Activated CD4-positive, alpha-beta memory T cell treated with anti-CD3 and anti-CD28 coated beads, Interleukin-2, amount 10 ng/mL, durations not matched to agents 7 days and 5 days (primary cell): ENCODE results near the gene TRNP1. TPM values are rescaled to one million over a fixed set of nuclear protein-coding genes. Genes with fewer than 3 reads are reported as not detected.

Source experiments
- CTCF ChIA-PET: fragments of 350-600 bp; sonication (Branson Sonifier 250); formaldehyde crosslinking; loops from one replicate; lab custom pipeline; 2021; ENCODE audit warnings: antibody characterized with exemption, inconsistent platforms; lab: Charles Lee
- POLR2A ChIA-PET: fragments of 350-600 bp; sonication (Branson Sonifier 250); formaldehyde crosslinking; loops from one replicate; lab custom pipeline; 2021; ENCODE audit warnings: antibody characterized with exemption; lab: Charles Lee
- DNase-seq: peaks from one replicate; pipeline ENCODE4 v3.0.0-alpha.2; 2020
- H3K27ac Mint-ChIP-seq: one replicate; pipeline ENCODE4 v1.8.0; 2021; ENCODE audit warnings: mild to moderate bottlenecking, mixed read lengths
- H3K27me3 Mint-ChIP-seq: one replicate; pipeline ENCODE4 v1.8.0; 2021; ENCODE audit warnings: mixed read lengths
- H3K36me3 Mint-ChIP-seq: one replicate; pipeline ENCODE4 v1.8.0; 2021; ENCODE audit warnings: low read depth, mixed read lengths
- H3K4me1 Mint-ChIP-seq: one replicate; pipeline ENCODE4 v1.8.0; 2021; ENCODE audit warnings: mixed read lengths
- H3K4me3 Mint-ChIP-seq: one replicate; pipeline ENCODE4 v1.8.0; 2021; ENCODE audit warnings: mild to moderate bottlenecking, mixed read lengths
- H3K9me3 Mint-ChIP-seq: one replicate; pipeline ENCODE4 v1.8.0; 2021; ENCODE audit warnings: mixed read lengths
- total RNA-seq, 2 experiments: library from RNA; stranded (reverse); gene quantifications; one replicate each; pipeline ENCODE4 v1.2.3, GENCODE V29; 2021

TRNP1 gene
- total RNA-seq, 2 experiments from 2014 or later, result not detected

DNA sequence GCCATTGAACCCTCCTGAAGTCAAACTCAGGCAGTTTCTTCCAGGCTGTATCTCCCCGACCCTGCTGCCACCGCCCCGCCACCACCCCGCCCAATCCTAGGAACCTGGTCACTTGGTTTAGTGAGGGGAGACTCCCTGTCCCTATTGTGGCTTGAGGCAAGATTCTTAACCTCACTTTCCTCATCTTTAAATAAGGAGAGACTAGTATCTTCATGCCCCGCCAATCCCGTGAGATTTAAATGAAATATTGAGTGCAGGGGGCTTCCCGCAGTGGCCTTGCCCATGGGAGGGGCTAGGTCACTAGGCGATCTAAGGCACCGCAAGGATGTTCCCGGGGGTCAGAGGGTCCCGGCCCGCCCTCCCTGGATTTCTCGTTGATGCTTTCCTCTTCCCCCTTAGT, 34.2 kb upstream of the TRNP1 start:
- no peak for DNase-seq
- CTCF ChIA-PET, result no interaction called here
- peaks cover 4% of the 10 kb centered on the region for H3K9me3 Mint-ChIP-seq
- H3K4me1 Mint-ChIP-seq, result peaks cover 8% of the 10 kb centered on the region
- no peaks in the 10 kb centered on the region for H3K36me3 Mint-ChIP-seq
- POLR2A ChIA-PET, result interaction anchor here (1.4 kb wide), 1 partner anchor 14 kb away, joined by 3 read pairs; no protein-coding TSS in a partner anchor
- peak overlapping the region; percentile 4 for H3K4me3 Mint-ChIP-seq
- H3K27ac Mint-ChIP-seq, result no peak overlapping the region
- H3K27me3 Mint-ChIP-seq, result peaks cover 46% of the 10 kb centered on the region

DNA sequence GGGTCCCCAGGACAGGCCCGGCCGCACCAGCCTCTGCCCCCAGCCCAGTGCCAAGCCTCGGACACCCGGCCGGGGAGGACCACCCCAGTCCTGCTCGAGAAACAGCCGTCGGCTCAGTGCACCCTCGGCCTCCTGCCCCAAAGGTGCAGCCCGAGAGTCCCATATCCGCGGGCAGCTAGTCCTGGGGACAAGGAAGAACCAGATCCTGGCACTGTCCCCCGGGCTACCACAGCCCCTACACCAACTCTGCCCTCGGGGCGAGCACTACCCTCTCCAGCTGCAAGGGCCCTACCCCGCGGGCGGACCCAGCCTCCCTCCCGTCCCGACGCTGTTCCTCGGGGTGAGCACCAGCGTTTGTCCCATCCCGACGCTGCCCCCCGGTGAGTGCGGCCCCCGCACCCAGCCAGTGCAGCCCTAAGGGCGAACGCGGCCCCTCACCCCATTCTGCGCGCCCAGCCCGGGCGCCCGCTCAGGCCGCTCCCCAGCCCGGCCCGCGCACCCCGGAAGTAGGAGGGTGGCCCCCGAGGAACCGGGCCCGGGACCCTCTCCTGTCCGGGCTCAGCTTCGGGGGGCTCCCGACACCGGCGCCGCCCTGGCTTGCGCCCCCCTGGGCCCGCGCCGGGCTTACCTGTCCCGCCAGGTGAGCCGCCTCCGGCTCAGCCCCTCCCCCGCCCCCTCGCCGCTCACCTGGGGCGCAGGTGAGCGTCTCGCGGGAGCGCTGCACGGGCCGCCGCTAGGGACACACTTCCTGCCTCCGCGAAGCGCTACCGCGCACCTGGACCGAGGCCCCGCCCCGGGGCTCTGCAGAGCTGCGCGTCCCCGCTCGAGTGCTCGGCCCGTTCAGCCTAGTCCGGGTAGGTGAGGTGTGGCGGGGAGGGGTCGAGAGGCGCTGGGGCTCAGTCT, 33.5 kb upstream of the TRNP1 start, which contains the start of gene KDF1:
KDF1 (minus strand) TSS at position 747 of the 903 bp plus-strand sequence. CDS start 8,088 bp downstream, outside the sequence.
- Mint-ChIP-seq H3K9me3 (peaks cover 4% of the 10 kb centered on the region), H3K4me3 (peak within 1 kb of the TSS; percentile 55), H3K4me1 (peaks cover 8% of the 10 kb centered on the region), H3K27ac (no peak within 1 kb of the TSS), H3K27me3 (peaks cover 50% of the 10 kb centered on the region), H3K36me3 (no peaks in the 10 kb centered on the region)
- DNase-seq, result peak; percentile 29
- CTCF ChIA-PET, result interaction anchor here (0.6 kb wide), 1 partner anchor 91 kb away, joined by 3 read pairs; no protein-coding TSS in a partner anchor
- POLR2A ChIA-PET, result interaction anchor here (0.6 to 1.4 kb wide), 3 partner anchors 14 to 306 kb away, joined by 3 to 4 read pairs (median 3); no protein-coding TSS in a partner anchor

- Mint-ChIP-seq H3K27ac (no peak overlapping the region), H3K27me3 (peaks cover 50% of the 10 kb centered on the region), H3K4me1 (peaks cover 8% of the 10 kb centered on the region), H3K4me3 (peak overlapping the region; percentile 55), H3K9me3 (peaks cover 4% of the 10 kb centered on the region), H3K36me3 (no peaks in the 10 kb centered on the region)
- ChIA-PET POLR2A (interaction anchor here (1.0 kb wide), 1 partner anchor 13 kb away, joined by 3 read pairs; no protein-coding TSS in a partner anchor), CTCF (interaction anchor here (0.6 kb wide), 1 partner anchor 92 kb away, joined by 3 read pairs; no protein-coding TSS in a partner anchor)
- no peak for DNase-seq
These were observed 32.9 kb upstream of the TRNP1 start for GRCh38 chr1:26960625-26960966.

DNA sequence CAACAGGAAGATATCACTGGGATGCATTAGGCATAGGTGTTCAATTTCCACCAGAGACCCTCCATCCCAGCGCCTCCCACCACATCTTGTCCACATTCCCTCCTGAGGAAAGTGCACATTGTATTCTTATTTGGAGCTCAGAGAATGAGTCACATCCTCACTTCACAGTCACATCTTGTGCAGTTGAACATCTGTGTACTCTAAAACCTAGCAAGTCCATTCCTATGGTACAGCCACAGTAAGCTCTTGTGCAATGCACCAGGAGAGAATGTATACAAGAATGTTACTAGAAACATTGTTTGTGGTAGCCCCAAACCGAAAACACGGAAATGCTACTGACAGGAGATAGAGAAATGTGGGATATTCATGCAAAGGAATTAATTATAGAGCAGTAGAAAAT, 31.7 kb upstream of the TRNP1 start:
- POLR2A ChIA-PET, result no interaction called here
- no peak overlapping the region for H3K27ac Mint-ChIP-seq
- DNase-seq, result no peak
- no peak overlapping the region for H3K4me3 Mint-ChIP-seq
- peaks cover 51% of the 10 kb centered on the region for H3K27me3 Mint-ChIP-seq
- CTCF ChIA-PET, result no interaction called here
- peaks cover 8% of the 10 kb centered on the region for H3K4me1 Mint-ChIP-seq
- H3K9me3 Mint-ChIP-seq, result no peaks in the 10 kb centered on the region
- H3K36me3 Mint-ChIP-seq, result no peaks in the 10 kb centered on the region

GRCh38 chr1:26965213-26965612, 28.3 kb upstream of the TRNP1 start:
- H3K27me3 Mint-ChIP-seq, result peaks cover 34% of the 10 kb centered on the region
- POLR2A ChIA-PET, result no interaction called here
- CTCF ChIA-PET, result no interaction called here

GRCh38 chr1:26965628-26966027, 27.9 kb upstream of the TRNP1 start:
- Mint-ChIP-seq H3K36me3 (no peaks in the 10 kb centered on the region), H3K4me1 (peaks cover 3% of the 10 kb centered on the region), H3K27ac (no peak overlapping the region), H3K27me3 (peaks cover 33% of the 10 kb centered on the region), H3K9me3 (no peaks in the 10 kb centered on the region), H3K4me3 (no peak overlapping the region)
- ChIA-PET POLR2A (no interaction called here), CTCF (interaction anchor here (1.6 kb wide), 1 partner anchor 31 kb away, joined by 4 read pairs; no protein-coding TSS in a partner anchor)
- DNase-seq, result no peak

More at GRCh38 chr1:26965213-26965612, 28.3 kb upstream of the TRNP1 start:
- Mint-ChIP-seq H3K4me1 (peaks cover 5% of the 10 kb centered on the region), H3K36me3 (no peaks in the 10 kb centered on the region), H3K9me3 (no peaks in the 10 kb centered on the region), H3K4me3 (no peak overlapping the region), H3K27ac (no peak overlapping the region)
- DNase-seq, result no peak

DNA sequence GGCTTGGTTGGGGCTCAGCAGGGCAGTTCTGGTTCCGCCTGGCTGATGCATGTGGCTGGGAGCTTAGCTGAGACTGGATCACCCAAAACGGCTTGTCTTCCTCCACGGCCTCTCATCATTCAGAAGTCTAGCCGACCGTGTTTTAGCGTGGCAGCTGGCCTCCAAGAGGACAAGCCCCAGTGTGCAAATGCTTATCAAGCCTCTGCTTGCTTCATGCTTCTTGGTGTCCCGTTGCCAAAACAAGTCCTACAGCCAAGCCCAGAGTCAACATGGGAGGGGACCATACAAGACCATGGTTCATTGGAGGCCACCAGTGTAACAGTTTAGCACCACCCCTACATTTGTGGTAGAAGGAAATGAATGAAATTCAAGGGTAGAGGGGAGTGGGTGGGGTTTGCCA, 22.7 kb upstream of the TRNP1 start:
- CTCF ChIA-PET, result no interaction called here

GRCh38 chr1:26971590-26971989, 21.9 kb upstream of the TRNP1 start:
- DNase-seq, result no peak
- no peak overlapping the region for H3K27ac Mint-ChIP-seq
- POLR2A ChIA-PET, result no interaction called here
- CTCF ChIA-PET, result no interaction called here
- no peaks in the 10 kb centered on the region for H3K36me3 Mint-ChIP-seq
- no peaks in the 10 kb centered on the region for H3K9me3 Mint-ChIP-seq
- H3K27me3 Mint-ChIP-seq, result peaks cover 5% of the 10 kb centered on the region
- H3K4me3 Mint-ChIP-seq, result no peak overlapping the region
- peaks cover 7% of the 10 kb centered on the region for H3K4me1 Mint-ChIP-seq

More for the DNA sequence above, 22.7 kb upstream of the TRNP1 start:
- POLR2A ChIA-PET, result no interaction called here
- Mint-ChIP-seq H3K27ac (no peak overlapping the region), H3K27me3 (peaks cover 6% of the 10 kb centered on the region), H3K4me3 (no peak overlapping the region), H3K4me1 (peaks cover 7% of the 10 kb centered on the region), H3K9me3 (no peaks in the 10 kb centered on the region), H3K36me3 (no peaks in the 10 kb centered on the region)
- DNase-seq, result no peak

DNA sequence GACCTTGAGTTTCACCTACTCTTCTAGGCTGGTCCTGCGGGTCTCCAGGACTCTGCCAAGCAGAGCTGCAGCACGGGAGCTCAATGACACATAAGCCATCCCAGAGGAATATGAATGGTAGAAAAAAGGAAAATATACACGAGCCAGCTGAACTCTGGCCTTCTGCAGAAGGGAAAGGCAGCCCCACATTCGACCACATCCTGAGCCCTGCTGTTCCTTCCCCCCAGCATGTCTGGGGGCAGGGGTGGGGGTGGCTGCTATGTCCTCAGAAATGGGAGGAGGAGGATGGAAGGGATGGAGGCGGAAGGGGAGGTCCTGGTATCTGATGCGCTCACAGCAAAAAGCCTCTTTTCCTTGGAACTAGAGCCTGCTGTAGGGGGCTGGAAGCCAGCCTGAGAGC, 21.1 kb upstream of the TRNP1 start:
- Mint-ChIP-seq H3K4me3 (no peak overlapping the region), H3K36me3 (no peaks in the 10 kb centered on the region), H3K9me3 (no peaks in the 10 kb centered on the region), H3K4me1 (peaks cover 7% of the 10 kb centered on the region), H3K27ac (no peak overlapping the region), H3K27me3 (peaks cover 2% of the 10 kb centered on the region)
- no peak for DNase-seq
- POLR2A ChIA-PET, result no interaction called here
- CTCF ChIA-PET, result no interaction called here

- CTCF ChIA-PET, result interaction anchor here (1.1 kb wide), 1 partner anchor 71 kb away, joined by 3 read pairs; no protein-coding TSS in a partner anchor
- Mint-ChIP-seq H3K4me1 (peaks cover 7% of the 10 kb centered on the region), H3K27ac (no peak overlapping the region), H3K27me3 (peaks cover 2% of the 10 kb centered on the region), H3K36me3 (no peaks in the 10 kb centered on the region), H3K9me3 (no peaks in the 10 kb centered on the region), H3K4me3 (no peak overlapping the region)
- no peak for DNase-seq
- POLR2A ChIA-PET, result no interaction called here
These were observed 20.7 kb upstream of the TRNP1 start for GRCh38 chr1:26972821-26973220.

- peaks cover 7% of the 10 kb centered on the region for H3K4me1 Mint-ChIP-seq
- no peaks in the 10 kb centered on the region for H3K36me3 Mint-ChIP-seq
- no peak overlapping the region for H3K27ac Mint-ChIP-seq
- POLR2A ChIA-PET, result no interaction called here
- peaks cover 8% of the 10 kb centered on the region for H3K27me3 Mint-ChIP-seq
- H3K4me3 Mint-ChIP-seq, result no peak overlapping the region
- H3K9me3 Mint-ChIP-seq, result no peaks in the 10 kb centered on the region
- CTCF ChIA-PET, result no interaction called here
- DNase-seq, result no peak
These were observed 16.6 kb upstream of the TRNP1 start for GRCh38 chr1:26976621-26977510.

GRCh38 chr1:26978901-26979300, 14.6 kb upstream of the TRNP1 start:
- Mint-ChIP-seq H3K27ac (no peak overlapping the region), H3K27me3 (peaks cover 14% of the 10 kb centered on the region), H3K4me3 (no peak overlapping the region), H3K9me3 (no peaks in the 10 kb centered on the region), H3K36me3 (no peaks in the 10 kb centered on the region), H3K4me1 (no peaks in the 10 kb centered on the region)
- ChIA-PET CTCF (no interaction called here), POLR2A (no interaction called here)
- no peak for DNase-seq
